ENCODE data around the gene BMI1. TPM values are rescaled to one million over a fixed set of nuclear protein-coding genes. Genes with fewer than 3 reads are reported as not detected.

Gene BMI1
- total RNA-seq, 1 donor from 2014 or later = 44.1 TPM

DNA sequence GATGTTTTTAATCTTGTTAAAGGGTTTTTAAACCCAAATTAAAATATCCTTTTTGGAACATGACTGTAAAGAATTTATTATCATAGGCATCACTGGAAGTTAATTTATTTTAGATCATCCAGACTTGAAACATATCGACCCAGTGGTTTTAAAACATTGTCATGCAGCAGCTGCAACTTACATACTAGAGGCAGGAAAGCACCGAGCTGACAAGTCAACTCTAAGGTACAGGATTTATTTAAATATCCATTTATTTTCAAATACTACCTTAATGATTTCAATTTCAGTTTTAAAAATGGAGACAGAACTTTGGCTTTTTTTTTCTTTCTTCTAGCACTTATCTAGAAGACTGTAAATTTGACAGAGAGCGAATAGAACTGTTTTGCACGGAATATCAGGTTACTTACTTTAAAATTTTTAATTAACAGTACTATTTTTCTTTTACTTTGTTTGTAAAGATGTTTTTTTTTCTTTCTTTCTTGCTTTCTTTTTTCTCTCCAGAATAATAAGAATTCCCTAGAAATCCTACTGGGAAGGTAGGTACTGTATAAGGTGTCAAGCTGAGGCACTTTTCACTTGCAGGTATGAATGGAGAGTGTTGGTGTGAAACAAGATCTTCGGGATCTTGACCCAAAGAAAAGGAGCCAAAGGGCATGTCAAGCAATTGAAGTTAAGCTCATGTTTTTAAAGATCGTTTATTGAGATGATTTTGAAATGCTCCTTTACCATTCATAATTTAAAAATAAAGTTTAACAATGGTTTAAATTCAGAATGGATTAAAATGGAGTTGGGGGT lies 2.9 kb upstream of the BMI1 start:
- DNase-seq (ENCODE audit: low spot score) = no peak
- intact Hi-C loops (cut with DNase I) = loop anchor here (5.0 kb wide), 2 partner anchors 119 to 796 kb away; no protein-coding TSS in a partner anchor

DNA sequence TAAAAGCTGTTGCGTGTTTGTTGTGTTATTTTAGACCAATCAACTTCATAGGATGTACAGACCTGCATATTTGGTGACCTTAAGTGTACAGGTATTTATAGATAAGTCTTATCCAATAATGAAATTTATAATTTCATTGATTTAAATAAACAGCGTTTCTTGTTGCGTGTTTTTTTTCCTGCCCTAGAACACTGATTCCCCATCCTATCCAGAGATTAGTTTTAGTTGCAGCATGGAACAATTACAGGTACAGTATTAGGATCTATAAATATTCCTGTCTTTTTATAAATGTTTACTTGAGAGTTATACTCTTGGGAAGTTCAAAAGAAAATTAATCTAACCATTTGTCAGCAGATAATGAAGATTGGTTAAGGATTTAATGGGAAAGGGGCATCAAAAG lies 2.1 kb upstream of the BMI1 start:
- DNase-seq (ENCODE audit: low spot score) = no peak
- intact Hi-C loops (cut with DNase I) = loop anchor here (5.0 kb wide), 2 partner anchors 119 to 796 kb away; no protein-coding TSS in a partner anchor

DNA sequence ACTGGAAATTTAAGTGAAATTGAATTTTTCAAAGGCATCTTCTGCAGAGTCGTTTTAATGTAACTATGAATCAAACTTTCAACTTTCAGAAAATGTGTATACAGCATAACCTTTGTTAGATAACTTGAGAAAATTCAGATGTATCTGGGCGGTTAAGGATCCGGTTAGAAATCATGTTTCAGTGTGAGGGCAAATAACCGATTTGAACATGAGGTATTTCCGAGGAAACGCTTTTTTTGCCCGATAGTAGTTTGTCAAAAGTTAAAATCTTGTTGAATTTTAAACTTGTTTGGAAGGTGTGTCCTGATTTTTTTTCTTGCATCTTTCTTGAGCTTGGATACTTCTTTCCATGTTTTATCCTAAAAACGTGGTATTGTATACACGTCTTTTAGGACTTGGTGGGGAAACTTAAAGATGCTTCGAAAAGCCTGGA lies 1.3 kb upstream of the BMI1 start:
- intact Hi-C loops (cut with DNase I) = loop anchor here (5.0 kb wide), 2 partner anchors 118 to 797 kb away; no protein-coding TSS in a partner anchor
- DNase-seq (ENCODE audit: low spot score) = no peak

DNA sequence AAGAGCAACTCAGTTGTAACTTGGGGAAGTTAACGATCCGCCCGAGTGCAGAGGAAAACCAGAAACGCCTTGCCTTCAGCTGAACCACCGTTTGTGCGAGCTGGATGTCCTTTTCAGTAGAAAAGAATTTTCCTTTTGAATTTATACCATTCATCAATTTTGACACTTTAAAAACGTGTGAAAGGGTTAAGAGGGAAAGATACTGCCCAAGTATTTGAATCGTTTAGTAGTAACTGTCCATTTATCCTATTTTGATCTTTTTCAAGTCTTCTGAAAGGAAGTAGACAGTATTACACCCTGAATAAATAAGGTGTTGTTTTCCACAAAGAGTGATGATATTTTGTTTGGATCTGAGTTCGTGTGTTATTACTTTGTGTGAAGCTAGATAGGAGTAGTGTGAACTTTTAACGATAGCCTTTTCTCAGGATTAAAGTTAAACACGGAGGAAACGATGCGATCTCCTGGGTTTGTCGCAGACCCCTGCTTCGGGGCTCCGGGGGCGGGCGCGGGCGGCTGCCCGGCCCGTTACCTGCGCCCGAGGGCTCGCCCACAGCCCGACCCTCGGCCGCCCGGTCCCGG lies 830 bp upstream of the BMI1 start:
- intact Hi-C loops (cut with DNase I) = loop anchor here (2.0 to 5.0 kb wide), 4 partner anchors 67 to 798 kb away; partner anchors contain the start of gene DNAJC1
- no peak for DNase-seq (ENCODE audit: low spot score)

DNA sequence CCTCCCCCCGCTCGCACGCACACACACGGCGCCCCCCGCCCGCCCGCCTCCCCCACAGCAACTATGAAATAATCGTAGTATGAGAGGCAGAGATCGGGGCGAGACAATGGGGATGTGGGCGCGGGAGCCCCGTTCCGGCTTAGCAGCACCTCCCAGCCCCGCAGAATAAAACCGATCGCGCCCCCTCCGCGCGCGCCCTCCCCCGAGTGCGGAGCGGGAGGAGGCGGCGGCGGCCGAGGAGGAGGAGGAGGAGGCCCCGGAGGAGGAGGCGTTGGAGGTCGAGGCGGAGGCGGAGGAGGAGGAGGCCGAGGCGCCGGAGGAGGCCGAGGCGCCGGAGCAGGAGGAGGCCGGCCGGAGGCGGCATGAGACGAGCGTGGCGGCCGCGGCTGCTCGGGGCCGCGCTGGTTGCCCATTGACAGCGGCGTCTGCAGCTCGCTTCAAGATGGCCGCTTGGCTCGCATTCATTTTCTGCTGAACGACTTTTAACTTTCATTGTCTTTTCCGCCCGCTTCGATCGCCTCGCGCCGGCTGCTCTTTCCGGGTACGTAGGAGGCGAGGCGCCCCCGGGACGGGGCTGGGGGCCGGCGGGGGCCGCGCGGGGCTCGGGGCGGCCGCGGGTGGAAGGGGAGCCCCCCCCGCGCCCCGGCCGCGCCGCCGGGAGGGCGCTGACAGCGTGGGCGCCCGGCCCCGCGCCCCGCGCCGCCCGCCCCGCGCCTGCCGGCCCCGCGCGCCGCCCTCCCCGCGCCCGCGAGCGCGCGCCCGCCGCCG lies 441 bp downstream of the BMI1 start:
- peak; percentile 81 for DNase-seq (ENCODE audit: low spot score)
- intact Hi-C loops (cut with DNase I) = loop anchor here (2.0 to 5.0 kb wide), 2 partner anchors 69 to 319 kb away; partner anchors contain the start of gene DNAJC1

DNA sequence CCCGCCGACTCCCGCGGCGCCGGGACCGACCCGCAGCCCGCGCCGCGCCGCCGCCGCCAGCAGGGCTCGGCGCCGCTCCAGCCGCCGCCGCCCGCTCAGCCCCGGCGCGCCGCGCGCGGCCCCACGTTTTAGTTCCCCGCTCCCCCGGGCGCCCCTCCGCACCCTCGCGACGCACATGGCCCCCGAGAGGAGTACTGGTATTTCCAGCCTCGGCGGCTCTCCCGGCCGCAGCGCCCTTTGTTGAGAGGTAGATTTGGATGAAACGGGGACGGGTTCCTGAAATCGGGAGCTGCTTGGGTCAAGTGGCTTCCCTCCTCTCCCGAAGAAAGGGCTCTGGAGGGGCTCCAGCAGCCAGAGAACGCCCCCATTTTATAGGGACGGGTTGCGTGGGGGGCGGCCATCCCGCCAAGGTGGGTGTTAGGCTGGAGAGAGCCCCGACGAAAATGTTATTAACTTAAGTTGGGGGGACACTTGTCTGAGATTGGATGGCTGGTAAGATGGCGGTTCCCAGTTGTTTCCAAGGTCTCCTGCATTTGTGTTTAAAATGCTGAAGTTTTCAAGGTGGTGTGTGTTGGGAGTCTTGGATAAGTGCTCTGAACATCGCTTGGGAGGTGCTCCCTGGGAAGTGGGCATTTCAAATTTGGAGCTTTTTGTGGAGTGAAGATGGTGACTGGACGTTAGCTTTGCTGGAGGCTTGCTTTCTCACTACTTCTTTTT lies 1.2 kb downstream of the BMI1 start:
- DNase-seq (ENCODE audit: low spot score) = no peak
- intact Hi-C loops (cut with DNase I) = loop anchor here (2.0 to 5.0 kb wide), 2 partner anchors 69 to 320 kb away; partner anchors contain the start of gene DNAJC1

DNA sequence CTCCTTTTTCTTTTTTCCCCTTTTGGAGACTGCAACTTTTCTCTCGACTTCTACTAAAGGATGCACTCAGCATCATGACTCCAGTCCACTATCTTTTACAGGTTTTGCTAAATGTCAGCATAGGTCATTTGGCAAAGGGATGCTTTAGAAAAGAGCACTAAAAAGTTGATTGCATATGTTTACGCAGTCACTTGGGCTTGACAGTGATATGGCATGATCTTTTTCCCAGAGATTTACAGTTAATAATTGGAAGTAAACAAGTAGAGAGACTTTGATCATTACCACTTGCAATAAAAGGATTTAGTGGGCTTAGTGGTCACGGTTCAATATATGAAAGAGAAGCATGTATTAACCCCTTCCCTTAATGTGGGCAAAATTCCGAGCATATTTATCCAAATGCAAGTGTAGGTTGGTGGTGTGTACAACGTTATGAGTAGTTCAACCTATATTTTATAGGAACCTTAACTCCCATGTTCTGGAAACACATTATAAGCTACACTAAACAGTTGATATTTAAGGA lies 1.8 kb downstream of the BMI1 start:
- intact Hi-C loops (cut with DNase I) = loop anchor here (5.0 kb wide), 1 partner anchor 320 kb away; the partner anchor contains the start of gene DNAJC1
- no peak for DNase-seq (ENCODE audit: low spot score)

DNA sequence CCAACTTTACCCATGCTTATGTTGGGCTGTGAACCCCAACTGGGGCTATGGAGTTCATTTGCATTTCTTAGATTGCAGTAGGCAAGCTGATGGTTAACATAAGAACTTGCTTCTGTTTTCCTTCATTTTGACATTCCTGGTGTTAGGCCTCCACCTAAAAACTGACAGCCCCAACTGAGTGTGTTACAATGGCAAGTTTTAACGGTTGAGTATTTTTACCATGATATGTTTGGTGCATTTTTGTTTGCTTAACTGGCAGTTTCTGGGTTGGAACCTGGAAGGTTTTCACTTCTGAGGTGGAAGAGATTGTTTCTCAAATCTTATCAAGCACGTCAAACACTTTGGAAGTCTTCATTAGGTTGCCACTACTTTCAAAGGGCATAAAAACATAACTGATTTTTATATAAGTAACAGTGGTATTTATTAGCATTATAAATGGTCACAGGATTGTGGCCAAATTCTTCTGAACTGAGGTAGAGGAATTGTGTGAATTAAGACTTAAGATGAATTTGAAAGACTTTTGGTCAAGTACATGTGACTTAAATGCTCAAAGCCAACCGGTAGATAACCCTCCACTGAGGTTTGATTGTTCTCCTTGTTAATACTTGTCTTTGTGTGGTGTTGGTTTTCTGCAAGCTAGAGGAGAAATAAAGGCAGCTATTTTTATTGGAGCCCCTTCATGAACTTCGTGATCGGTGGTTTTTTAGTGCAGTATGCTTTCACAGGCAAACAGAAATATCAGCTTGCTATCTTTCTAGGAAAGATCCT lies 2.8 kb downstream of the BMI1 start:
- DNase-seq (ENCODE audit: low spot score) = no peak
- intact Hi-C loops (cut with DNase I) = loop anchor here (2.0 to 5.0 kb wide), 2 partner anchors 17 to 321 kb away; partner anchors contain the start of gene DNAJC1

DNA sequence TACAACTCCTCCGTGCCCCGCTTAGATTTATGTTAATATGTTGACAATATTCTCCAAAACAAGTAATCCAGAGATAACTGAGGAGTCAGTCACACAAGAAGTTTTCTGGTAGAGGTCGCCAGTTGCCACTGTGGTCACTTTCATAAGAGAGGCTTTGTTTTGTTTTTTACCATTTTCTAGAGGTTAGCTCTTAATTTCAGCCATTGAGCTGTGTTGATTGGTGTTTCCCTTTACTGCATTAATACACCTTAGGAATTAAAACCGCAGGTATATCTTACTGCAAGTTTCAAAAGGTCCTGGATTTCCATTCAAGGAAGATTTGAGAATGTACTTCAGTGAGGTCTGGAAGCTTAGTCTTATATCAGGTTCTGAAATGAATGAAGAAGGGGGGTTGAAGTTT lies 3.5 kb downstream of the BMI1 start:
- no peak for DNase-seq (ENCODE audit: low spot score)
- intact Hi-C loops (cut with DNase I) = loop anchor here (2.0 to 5.0 kb wide), 2 partner anchors 16 to 322 kb away; partner anchors contain the start of gene DNAJC1

DNA sequence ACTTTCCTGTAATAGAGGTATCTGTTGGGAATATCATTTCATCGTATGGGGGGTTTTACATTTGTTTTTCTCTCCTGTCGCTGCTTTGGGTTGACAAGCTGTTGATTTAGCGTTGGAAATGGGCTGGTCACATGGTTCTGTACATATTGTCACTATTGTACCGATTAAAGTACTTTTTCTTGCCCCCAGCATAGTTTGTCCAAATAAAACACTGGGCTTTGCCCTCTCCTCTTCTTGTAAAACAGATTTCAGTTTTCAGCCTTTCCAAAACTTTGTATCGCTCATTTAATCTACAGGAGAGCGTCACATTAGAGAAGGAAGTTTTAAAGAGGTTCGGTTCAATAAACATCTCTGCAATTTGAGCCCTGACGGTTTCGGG lies 4.0 kb downstream of the BMI1 start:
- DNase-seq (ENCODE audit: low spot score) = no peak
- intact Hi-C loops (cut with DNase I) = loop anchor here (2.0 to 5.0 kb wide), 2 partner anchors 16 to 323 kb away; partner anchors contain the start of gene DNAJC1

DNA sequence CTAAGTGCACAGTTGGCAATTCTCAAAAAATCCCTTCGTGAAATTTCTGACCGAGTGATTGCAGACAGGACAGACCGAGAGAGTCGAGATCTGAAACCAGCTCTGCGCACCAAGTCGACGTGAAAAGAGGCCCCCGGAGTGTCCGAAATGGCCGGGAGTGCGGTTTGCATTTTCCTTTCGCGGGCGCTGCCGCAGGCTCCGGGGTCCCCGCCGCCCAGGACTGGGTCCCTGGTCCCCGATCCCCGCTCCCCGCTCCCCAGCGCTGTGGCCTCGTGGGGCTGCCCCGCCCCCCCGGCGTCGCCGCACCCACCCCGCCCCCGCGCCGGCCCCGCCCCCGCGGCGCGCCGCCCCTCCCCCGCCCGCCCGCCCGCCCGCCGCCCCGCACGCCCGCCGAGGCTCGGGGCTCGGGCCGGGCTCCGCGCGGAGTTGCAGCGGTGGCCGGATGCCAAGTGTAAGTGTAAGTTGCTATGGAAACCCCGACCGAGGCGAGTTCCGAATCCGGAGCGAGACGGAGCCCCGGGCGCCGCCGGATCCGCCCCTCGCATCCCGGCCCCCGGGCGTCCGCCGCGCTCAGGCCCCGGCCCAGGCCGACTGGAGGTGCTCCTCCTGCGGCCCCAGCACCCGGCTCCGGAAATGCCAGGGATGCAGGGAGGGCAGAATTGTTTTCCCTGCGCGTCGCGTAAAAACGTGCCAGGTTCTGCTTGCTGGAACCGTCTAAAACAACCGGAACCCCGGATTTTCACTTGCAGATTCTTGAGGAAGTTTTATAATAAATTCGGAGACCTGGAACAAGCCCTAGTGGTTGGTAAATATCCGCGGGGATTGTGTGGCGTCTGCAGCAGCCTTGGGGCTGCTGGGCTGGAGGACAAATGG lies 4.6 kb downstream of the BMI1 start:
- intact Hi-C loops (cut with DNase I) = loop anchor here (2.0 kb wide), 1 partner anchor 15 kb away; no protein-coding TSS in a partner anchor
- peak; percentile 85 for DNase-seq (ENCODE audit: low spot score)

DNA sequence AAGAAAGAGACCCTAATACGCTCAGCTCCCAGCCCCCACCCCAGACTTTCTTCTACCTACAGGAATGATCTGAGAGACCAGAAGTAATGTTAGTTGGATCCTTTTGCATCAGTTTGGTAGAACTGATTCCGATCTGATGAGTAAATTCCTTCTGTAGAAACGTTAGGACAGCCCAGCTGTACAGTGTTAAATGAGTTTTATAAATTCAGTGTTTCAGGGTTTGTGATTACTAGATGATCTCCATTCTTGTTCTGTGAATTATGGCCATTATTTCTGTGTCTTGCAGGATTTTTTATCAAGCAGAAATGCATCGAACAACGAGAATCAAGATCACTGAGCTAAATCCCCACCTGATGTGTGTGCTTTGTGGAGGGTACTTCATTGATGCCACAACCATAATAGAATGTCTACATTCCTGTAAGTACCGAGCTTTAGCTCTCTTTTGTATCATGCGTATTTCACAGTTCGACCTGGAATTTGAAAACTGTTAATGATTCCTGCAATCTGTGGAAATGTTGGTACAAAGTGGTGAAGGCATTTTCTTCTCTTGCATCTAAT lies 5.3 kb downstream of the BMI1 start:
- intact Hi-C loops (cut with DNase I) = no loop called here
- DNase-seq (ENCODE audit: low spot score) = no peak

DNA sequence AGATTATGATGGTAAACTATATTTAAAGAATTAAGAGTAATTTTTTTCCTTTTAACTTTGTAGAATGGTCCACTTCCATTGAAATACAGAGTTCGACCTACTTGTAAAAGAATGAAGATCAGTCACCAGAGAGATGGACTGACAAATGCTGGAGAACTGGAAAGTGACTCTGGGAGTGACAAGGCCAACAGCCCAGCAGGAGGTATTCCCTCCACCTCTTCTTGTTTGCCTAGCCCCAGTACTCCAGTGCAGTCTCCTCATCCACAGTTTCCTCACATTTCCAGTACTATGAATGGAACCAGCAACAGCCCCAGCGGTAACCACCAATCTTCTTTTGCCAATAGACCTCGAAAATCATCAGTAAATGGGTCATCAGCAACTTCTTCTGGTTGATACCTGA lies 8.3 kb downstream of the BMI1 start:
- DNase-seq (ENCODE audit: low spot score) = no peak
- intact Hi-C loops (cut with DNase I) = no loop called here

DNA sequence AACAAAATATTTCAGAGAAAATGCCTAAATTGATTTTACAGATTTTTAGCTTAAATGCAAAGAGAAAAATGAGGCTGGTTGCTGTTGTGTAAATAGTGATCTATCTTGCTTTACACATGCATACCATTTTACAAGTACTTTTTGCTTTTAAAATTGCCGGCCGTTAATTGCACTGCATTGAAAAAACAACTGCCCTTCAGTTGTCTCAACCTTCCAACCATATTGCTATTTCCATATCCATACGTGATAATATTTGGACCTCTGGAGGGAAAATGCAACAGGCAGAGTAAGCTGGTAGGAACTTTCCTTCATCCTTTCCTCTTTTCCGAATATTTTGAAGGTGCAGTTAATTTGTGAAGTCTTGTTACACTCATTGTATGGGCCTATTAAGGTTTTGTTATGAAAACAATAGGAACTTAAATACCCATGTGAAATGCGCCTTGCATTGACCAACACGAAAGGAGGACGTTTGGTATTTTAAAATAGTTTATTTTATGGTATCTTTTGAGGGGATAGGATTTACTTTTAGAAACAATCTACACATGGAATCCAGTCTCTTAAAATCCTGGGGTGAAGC lies 11.3 kb downstream of the BMI1 start:
- intact Hi-C loops (cut with DNase I) = no loop called here
- no peak for DNase-seq (ENCODE audit: low spot score)

DNA sequence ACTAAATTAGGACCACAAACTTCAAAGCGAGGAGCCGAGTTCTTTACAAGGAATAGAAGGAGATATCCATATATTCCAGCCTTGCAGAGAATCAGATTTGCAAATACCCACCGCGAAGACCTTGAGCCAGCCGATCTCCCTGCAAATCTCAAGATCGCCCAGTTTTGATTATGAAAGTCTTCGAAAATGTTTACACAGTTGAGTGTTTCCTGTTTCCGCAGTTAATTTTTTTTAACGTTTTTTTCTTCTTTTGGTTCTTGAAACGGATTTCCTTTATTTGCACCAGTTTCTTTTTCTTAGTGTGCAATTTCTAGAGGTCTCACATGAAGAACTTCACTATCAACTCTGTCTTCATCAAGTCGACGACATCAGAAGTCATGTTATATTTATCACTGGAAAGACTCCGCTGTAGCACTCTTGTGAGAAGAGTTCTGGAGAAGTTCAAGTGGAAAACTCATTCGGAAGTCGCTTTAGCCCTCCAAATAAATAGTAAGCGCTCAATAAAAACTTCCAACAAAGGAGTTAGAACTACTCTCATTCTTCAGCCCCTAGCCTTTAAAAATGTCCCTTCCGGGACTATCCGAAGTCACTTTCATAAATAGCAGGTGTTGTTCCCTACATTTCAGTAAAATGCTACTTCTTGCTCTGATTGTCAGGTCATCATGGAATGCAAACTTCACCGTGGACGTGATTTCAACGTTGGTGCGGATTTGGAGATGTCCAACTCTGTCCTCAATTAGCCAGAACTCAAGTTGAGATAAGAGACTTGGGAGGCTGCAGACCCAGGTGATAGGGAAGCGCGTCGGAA lies 12.5 kb downstream of the BMI1 start:
- intact Hi-C loops (cut with DNase I) = no loop called here
- no peak for DNase-seq (ENCODE audit: low spot score)

DNA sequence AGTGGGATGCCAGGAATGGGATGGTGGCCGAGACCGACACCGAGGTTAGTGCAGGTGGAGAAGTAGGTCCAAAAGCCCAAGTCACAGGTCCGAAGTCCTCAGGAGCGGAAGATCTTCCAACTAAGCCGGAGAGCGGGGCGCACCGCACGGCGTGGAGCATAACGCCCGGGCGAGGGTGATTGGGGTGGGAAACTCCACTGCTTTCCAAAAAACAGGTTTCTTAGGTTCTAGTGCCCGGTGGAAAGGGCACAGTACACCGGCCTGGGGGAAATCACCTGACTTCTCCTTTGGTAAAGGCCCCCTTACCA lies 13.0 kb downstream of the BMI1 start:
- intact Hi-C loops (cut with DNase I) = no loop called here
- DNase-seq (ENCODE audit: low spot score) = no peak

All from cardiac septum (tissue), 1 donor.